ENCODE measurements around the gene QRICH1.

GRCh38 chr3:49093853-49094767 is at the start of gene QRICH1:
- TF ChIP-seq JUN (IDR thresholded peaks at IDR 0.05; ENCODE audit: borderline replicate concordance, insufficient read depth, insufficient read length, low read depth), result no peak
- TF ChIP-seq CTCF (IDR thresholded peaks at IDR 0.05; ENCODE audit: extremely low read depth in 1 of 2, insufficient read depth in 1 of 2, low read depth in 1 of 2, low read length in 2 of 2), result peak; percentile 64 to 82
- TF ChIP-seq POLR2A (IDR thresholded peaks at IDR 0.05; ENCODE audit: low read depth, low read length), result peak; percentile 13
- TF ChIP-seq EZH2 (IDR thresholded peaks at IDR 0.05; ENCODE audit: borderline replicate concordance, low read depth, low read length, severe bottlenecking), result no peak
